GM23338 (cell line): ENCODE results near the gene UCK1. TPM values are rescaled to one million over a fixed set of nuclear protein-coding genes. Genes with fewer than 3 reads are reported as not detected.
A peak's percentile ranks its signal among the peaks of the same experiment; 100 is the strongest.

Experiments
- ATAC-seq: fragments of 200-7000 bp; cut with Tn5 transposase; 3 replicates; pipeline ENCODE4 v1.9.1; 2020
- DNase-seq: peaks from one replicate; pipeline ENCODE4 v3.0.0-alpha.2; 2015; ENCODE audit warnings: low spot score
- H2AFZ ChIP-seq: fragments of 200-600 bp; sonication (generic); 2 replicates; pipeline ENCODE4 v1.8.0; 2016; ENCODE audit warnings: antibody characterized with exemption, mild to moderate bottlenecking, moderate library complexity
- H3F3A ChIP-seq: fragments of 200-600 bp; sonication (generic); replicated peaks from 2 replicates; pipeline ENCODE4 v1.8.0; 2017; ENCODE audit warnings: antibody characterized with exemption, mixed run types, low read depth
- H3K27ac ChIP-seq: fragments of 200-600 bp; sonication (generic); 2 replicates; pipeline ENCODE4 v1.6.1; 2016; ENCODE audit warnings: low read depth
- H3K27me3 ChIP-seq: fragments of 200-600 bp; sonication (generic); 2 replicates; pipeline ENCODE4 v1.8.0; 2016; ENCODE audit warnings: mild to moderate bottlenecking, mixed run types, moderate library complexity; ENCODE audit not compliant: insufficient read depth
- H3K36me3 ChIP-seq: fragments of 200-600 bp; sonication (generic); 2 replicates; pipeline ENCODE4 v1.8.0; 2016; ENCODE audit warnings: mild to moderate bottlenecking; ENCODE audit not compliant: insufficient read depth
- H3K4me1 ChIP-seq: fragments of 200-600 bp; sonication (generic); 2 replicates; pipeline ENCODE4 v1.8.0; 2016; ENCODE audit warnings: mild to moderate bottlenecking, moderate library complexity; ENCODE audit not compliant: insufficient read depth
- H3K4me2 ChIP-seq: fragments of 200-600 bp; sonication (generic); 2 replicates; pipeline ENCODE4 v1.7.1; 2017; ENCODE audit warnings: mixed run types
- H3K4me3 ChIP-seq: fragments of 200-600 bp; sonication (generic); 2 replicates; pipeline ENCODE4 v1.6.1; 2016; ENCODE audit warnings: mixed run types
- H3K79me2 ChIP-seq: fragments of 200-600 bp; sonication (generic); replicated peaks from 2 replicates; pipeline ENCODE4 v1.8.0; 2017; ENCODE audit warnings: mild to moderate bottlenecking; ENCODE audit not compliant: insufficient read depth
- H3K9me2 ChIP-seq: fragments of 200-600 bp; sonication (generic); 2 replicates; pipeline ENCODE4 v1.8.0; 2017; ENCODE audit not compliant: insufficient read depth
- H4K20me1 ChIP-seq: fragments of 200-600 bp; sonication (generic); replicated peaks from 2 replicates; pipeline ENCODE4 v1.8.0; 2017; ENCODE audit warnings: mild to moderate bottlenecking; ENCODE audit not compliant: insufficient read depth
- H3K27ac Mint-ChIP-seq: 2 replicates; pipeline ENCODE4 v1.8.0; 2020; ENCODE audit warnings: inconsistent platforms, mild to moderate bottlenecking, moderate library complexity, mixed read lengths
- H3K27me3 Mint-ChIP-seq: 3 replicates; pipeline ENCODE4 v1.8.0; 2022; ENCODE audit warnings: low read depth, mild to moderate bottlenecking, moderate library complexity, mixed read lengths, inconsistent platforms; ENCODE audit not compliant: insufficient read depth, poor library complexity
- H3K36me3 Mint-ChIP-seq: 3 replicates; pipeline ENCODE4 v1.8.0; 2021; ENCODE audit warnings: low read depth, mild to moderate bottlenecking, inconsistent platforms, moderate library complexity, mixed read lengths
- H3K4me1 Mint-ChIP-seq: 3 replicates; pipeline ENCODE4 v1.8.0; 2020; ENCODE audit warnings: mild to moderate bottlenecking, inconsistent platforms, mixed read lengths
- H3K4me3 Mint-ChIP-seq: 3 replicates; pipeline ENCODE4 v1.8.0; 2021; ENCODE audit warnings: moderate library complexity, mild to moderate bottlenecking, inconsistent platforms, mixed read lengths
- H3K9me3 Mint-ChIP-seq: 3 replicates; pipeline ENCODE4 v1.8.0; 2020; ENCODE audit warnings: moderate library complexity, mild to moderate bottlenecking, inconsistent platforms, mixed read lengths
- CREB1 ChIP-seq: fragments of 250-450 bp; sonication (Bioruptor Pico); IDR thresholded peaks from 2 replicates; pipeline ENCODE4 v1.5.0; 2020; ENCODE audit warnings: low read depth, mild to moderate bottlenecking, moderate library complexity
- CTCF ChIP-seq, 2 experiments: fragments of 200-600 bp in 1 of 2; sonication (generic) in 1 of 2; conservative IDR thresholded peaks; 2 replicates each; pipeline versions ENCODE4 v1.5.1 to v1.6.1; 2016 to 2017; ENCODE audit warnings: antibody characterized with exemption in 2 of 2, low read depth in 2 of 2, mild to moderate bottlenecking in 2 of 2, moderate library complexity in 1 of 2
- polyA plus RNA-seq: library from polyadenylated mRNA; unstranded; fragments of >200 nt; fragmentation: Nextera tagmentation; extraction: Ambion mirVana; gene quantifications from 2 replicates; pipeline ENCODE4 v1.2.1, GENCODE V29; 2016
- total RNA-seq: library from RNA; depleted of rRNA; stranded (reverse); fragments of >200 nt; shearing (Covaris generic); gene quantifications from 2 replicates; pipeline ENCODE4 v1.2.3, GENCODE V29; 2014
- TF ChIP-seq, protein P1 (sequence below): fragments of 250-450 bp; sonication (Bioruptor Pico); IDR thresholded peaks from 2 replicates; pipeline ENCODE4 v1.5.0; 2020; ENCODE audit warnings: mild to moderate bottlenecking, moderate library complexity

UCK1 gene
- total and polyA plus RNA-seq, 2 experiments from 2014 or later, result 23.4 to 35.9 TPM

DNA sequence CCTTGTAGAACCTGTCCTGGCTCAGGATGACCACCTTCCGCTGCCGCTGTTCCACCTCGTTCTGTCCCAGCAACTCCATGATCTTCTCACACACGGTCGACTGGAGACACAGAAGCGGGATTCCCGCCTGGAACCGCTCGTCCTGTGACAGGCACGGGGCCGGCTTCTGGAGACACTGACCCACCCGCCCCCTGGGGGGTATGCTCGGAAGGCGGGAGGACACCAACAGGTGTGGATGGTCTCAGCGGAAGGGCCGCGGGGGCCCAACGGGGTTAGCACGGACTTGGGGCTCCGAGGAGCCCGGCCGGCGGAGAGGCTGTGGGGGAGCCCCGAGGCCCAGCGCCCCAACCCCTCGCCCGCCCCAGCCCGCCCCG, 530 bp downstream of the UCK1 start (continued):
- TF ChIP-seq, protein P1, sequence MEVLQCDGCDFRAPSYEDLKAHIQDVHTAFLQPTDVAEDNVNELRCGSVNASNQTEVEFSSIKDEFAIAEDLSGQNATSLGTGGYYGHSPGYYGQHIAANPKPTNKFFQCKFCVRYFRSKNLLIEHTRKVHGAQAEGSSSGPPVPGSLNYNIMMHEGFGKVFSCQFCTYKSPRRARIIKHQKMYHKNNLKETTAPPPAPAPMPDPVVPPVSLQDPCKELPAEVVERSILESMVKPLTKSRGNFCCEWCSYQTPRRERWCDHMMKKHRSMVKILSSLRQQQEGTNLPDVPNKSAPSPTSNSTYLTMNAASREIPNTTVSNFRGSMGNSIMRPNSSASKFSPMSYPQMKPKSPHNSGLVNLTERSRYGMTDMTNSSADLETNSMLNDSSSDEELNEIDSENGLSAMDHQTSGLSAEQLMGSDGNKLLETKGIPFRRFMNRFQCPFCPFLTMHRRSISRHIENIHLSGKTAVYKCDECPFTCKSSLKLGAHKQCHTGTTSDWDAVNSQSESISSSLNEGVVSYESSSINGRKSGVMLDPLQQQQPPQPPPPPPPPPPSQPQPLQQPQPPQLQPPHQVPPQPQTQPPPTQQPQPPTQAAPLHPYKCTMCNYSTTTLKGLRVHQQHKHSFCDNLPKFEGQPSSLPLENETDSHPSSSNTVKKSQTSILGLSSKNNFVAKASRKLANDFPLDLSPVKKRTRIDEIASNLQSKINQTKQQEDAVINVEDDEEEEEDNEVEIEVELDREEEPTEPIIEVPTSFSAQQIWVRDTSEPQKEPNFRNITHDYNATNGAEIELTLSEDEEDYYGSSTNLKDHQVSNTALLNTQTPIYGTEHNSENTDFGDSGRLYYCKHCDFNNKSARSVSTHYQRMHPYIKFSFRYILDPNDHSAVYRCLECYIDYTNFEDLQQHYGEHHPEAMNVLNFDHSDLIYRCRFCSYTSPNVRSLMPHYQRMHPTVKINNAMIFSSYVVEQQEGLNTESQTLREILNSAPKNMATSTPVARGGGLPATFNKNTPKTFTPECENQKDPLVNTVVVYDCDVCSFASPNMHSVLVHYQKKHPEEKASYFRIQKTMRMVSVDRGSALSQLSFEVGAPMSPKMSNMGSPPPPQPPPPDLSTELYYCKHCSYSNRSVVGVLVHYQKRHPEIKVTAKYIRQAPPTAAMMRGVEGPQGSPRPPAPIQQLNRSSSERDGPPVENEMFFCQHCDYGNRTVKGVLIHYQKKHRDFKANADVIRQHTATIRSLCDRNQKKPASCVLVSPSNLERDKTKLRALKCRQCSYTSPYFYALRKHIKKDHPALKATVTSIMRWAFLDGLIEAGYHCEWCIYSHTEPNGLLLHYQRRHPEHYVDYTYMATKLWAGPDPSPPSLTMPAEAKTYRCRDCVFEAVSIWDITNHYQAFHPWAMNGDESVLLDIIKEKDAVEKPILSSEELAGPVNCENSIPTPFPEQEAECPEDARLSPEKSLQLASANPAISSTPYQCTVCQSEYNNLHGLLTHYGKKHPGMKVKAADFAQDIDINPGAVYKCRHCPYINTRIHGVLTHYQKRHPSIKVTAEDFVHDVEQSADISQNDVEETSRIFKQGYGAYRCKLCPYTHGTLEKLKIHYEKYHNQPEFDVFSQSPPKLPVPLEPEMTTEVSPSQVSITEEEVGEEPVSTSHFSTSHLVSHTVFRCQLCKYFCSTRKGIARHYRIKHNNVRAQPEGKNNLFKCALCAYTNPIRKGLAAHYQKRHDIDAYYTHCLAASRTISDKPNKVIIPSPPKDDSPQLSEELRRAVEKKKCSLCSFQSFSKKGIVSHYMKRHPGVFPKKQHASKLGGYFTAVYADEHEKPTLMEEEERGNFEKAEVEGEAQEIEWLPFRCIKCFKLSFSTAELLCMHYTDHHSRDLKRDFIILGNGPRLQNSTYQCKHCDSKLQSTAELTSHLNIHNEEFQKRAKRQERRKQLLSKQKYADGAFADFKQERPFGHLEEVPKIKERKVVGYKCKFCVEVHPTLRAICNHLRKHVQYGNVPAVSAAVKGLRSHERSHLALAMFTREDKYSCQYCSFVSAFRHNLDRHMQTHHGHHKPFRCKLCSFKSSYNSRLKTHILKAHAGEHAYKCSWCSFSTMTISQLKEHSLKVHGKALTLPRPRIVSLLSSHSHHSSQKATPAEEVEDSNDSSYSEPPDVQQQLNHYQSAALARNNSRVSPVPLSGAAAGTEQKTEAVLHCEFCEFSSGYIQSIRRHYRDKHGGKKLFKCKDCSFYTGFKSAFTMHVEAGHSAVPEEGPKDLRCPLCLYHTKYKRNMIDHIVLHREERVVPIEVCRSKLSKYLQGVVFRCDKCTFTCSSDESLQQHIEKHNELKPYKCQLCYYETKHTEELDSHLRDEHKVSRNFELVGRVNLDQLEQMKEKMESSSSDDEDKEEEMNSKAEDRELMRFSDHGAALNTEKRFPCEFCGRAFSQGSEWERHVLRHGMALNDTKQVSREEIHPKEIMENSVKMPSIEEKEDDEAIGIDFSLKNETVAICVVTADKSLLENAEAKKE, result no peak

- H3K36me3 ChIP-seq, result peaks cover 10% of the 10 kb centered on the region; the same call in 1 of the 2 replicates
- peak overlapping the region; percentile 81; the same call in 1 of the 2 replicates for H2AFZ ChIP-seq
- H3K4me1 ChIP-seq, result 0 out of 2 replicates have a peak, but pooled peaks cover 4% of the 10 kb centered on the region
- H3F3A ChIP-seq, result 0 out of 2 replicates have a peak, but pooled peaks cover 2% of the 10 kb centered on the region
- peak overlapping the region; percentile 87 for H3K4me3 ChIP-seq
- Mint-ChIP-seq H3K27ac (no peak overlapping the region), H3K27me3 (peaks cover 4% of the 10 kb centered on the region), H3K36me3 (peaks cover 51% of the 10 kb centered on the region), H3K9me3 (no peaks in the 10 kb centered on the region; the same call in 2 of the 3 replicates), H3K4me3 (peak overlapping the region; percentile 89), H3K4me1 (peaks cover 6% of the 10 kb centered on the region; the same call in 2 of the 3 replicates)
- H3K4me2 ChIP-seq, result peak overlapping the region; percentile 91
- no peaks in the 10 kb centered on the region for H3K27me3 ChIP-seq
- peaks cover 6% of the 10 kb centered on the region; the same call in 1 of the 2 replicates for H3K79me2 ChIP-seq
- H3K9me2 ChIP-seq, result no peaks in the 10 kb centered on the region
- H3K27ac ChIP-seq, result no peak overlapping the region
- TF ChIP-seq CREB1 (CRISPR knock-in tag) (no peak), CTCF (conservative IDR thresholded peaks at IDR 0.05; ENCODE audit: low read depth in 2 of 2) (peak in 1 of 2 experiments; percentile 30; a peak in 1 of 4 replicates)
- DNase-seq (no peak), ATAC-seq (no peak)
- H4K20me1 ChIP-seq, result no peaks in the 10 kb centered on the region; the same call in 1 of the 2 replicates
These were observed 1.2 kb downstream of the UCK1 start for GRCh38 chr9:131529597-131530545.
